IPS-18a (cell line): ENCODE measurements around the gene HSFX4.
"Not testable (repeated sequence)": the region's sequence is repeated elsewhere in the genome, so short reads cannot be mapped to it uniquely, and the experiment has no call there.

Experiments used
- H3K27ac ChIP-seq: one replicate; pipeline ENCODE4 v1.5.1; 2013; ENCODE audit warnings: low read length
- H3K27me3 ChIP-seq: one replicate; pipeline ENCODE4 v1.6.1; 2013; ENCODE audit warnings: mild to moderate bottlenecking, low read length; ENCODE audit not compliant: control insufficient read depth, insufficient read depth
- H3K36me3 ChIP-seq: one replicate; pipeline ENCODE4 v1.6.1; 2013; ENCODE audit warnings: low read depth, low read length; ENCODE audit not compliant: control insufficient read depth
- H3K4me1 ChIP-seq: one replicate; pipeline ENCODE4 v1.6.1; 2013; ENCODE audit warnings: low read depth, low read length; ENCODE audit not compliant: control insufficient read depth
- H3K4me3 ChIP-seq: one replicate; pipeline ENCODE4 v1.5.1; 2013; ENCODE audit warnings: low read length
- H3K9ac ChIP-seq: one replicate; pipeline ENCODE4 v1.6.1; 2013; ENCODE audit warnings: mild to moderate bottlenecking, low read length, moderate library complexity
- H3K9me3 ChIP-seq: one replicate; pipeline ENCODE4 v1.6.1; 2013; ENCODE audit warnings: low read depth, low read length; ENCODE audit not compliant: control insufficient read depth

Gene HSFX4

GRCh38 chrX:149924434-149924833, 4.9 kb upstream of the HSFX4 start:
- H3K4me3 ChIP-seq, H3K27ac ChIP-seq, H3K36me3 ChIP-seq, H3K27me3 ChIP-seq, H3K9ac ChIP-seq, H3K9me3 ChIP-seq, H3K4me1 ChIP-seq: not testable (repeated sequence)

DNA sequence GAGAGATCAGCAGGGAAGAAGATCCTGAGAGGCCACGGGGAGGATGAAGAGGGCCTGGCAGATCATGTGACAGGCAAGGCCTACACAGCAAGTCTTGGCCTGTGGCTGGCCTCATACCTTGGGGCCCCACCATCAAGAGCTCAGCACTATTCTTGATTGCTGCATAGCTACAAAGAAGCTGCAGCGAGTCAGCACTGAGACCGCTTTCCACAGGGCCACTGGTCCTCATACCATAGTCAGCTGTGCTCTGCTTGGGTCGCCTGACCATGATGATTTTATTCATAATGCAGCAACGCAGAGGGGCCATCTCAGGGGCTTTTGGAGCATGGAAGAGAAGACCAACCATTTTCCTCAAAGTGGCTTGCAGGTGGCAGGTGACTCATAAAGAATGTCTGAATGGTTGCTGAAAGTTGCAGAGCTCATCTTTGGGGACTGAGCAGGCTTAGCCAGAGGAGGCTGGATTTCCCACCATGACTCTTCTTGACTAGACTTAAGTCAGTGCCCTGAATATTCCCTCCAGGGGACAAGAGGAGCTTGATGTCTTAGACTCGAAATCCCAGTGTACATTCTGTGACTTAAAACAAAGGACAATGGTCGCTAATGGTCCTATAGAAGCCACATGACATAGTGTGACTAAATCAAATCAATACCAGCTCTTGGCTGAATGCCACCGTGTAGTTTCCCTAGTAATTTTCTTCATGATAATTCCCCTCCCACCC, 2.0 kb upstream of the HSFX4 start:
- not testable (repeated sequence) for H3K4me3 ChIP-seq, H3K27me3 ChIP-seq, H3K36me3 ChIP-seq, H3K27ac ChIP-seq, H3K9ac ChIP-seq, H3K4me1 ChIP-seq, H3K9me3 ChIP-seq

DNA sequence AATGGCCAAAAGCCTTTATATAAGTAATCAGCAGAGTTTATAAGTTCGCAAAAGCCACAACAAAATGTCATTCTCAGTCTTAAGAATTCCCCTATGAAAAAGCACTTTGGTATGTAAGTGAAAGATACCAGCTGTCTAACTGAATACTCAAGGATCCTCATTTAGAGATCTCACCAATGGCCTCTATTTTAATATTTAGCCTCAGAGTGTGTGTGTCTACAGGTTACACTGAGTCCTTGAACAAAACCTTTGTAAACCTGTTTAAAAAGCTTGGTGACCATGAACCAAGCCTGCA, 1.5 kb upstream of the HSFX4 start:
- not testable (repeated sequence) for H3K9ac ChIP-seq, H3K9me3 ChIP-seq, H3K4me1 ChIP-seq, H3K27ac ChIP-seq, H3K36me3 ChIP-seq, H3K4me3 ChIP-seq, H3K27me3 ChIP-seq

DNA sequence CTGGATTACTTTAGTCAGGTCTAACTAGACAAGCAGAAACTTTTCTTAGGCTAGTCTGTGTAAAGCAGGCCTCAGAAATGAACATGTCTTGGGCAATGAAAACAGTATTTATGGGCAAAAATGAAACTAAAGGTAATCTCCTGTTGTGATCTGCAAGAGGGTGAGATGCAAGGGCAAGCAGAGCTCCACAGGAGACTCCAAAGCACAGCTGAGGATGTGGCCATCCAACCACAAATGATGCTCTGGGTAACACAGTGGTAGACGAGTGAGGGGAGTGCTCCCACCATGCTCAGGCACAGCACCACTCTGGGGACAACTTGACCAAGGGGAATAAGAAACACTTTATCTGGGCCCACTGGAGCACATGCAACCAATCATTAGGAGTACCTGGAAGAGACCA, 738 bp upstream of the HSFX4 start:
- H3K36me3 ChIP-seq, H3K9ac ChIP-seq, H3K27me3 ChIP-seq, H3K9me3 ChIP-seq, H3K4me3 ChIP-seq, H3K4me1 ChIP-seq, H3K27ac ChIP-seq: not testable (repeated sequence)

DNA sequence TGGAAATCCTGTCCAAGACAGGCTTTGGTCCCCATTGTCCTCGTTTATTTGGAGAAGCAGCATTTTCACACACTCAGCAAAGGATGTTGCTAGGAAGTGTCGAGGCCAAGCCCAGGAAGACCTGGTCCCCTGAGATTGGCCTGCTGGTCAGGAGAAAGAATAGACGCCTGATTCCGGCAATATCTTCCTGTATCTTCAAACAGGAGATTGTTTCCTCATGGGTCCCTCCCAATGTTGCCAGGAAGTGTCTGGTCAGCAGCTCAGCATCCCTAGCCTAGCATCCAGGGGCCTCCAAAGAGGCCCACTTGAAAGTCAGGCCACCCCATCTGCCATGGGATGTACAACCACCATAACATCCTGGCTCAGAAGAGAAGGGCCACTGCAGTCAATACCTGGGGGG, 2.0 kb downstream of the HSFX4 start:
- not testable (repeated sequence) for H3K9ac ChIP-seq, H3K27me3 ChIP-seq, H3K4me1 ChIP-seq, H3K36me3 ChIP-seq, H3K9me3 ChIP-seq, H3K4me3 ChIP-seq, H3K27ac ChIP-seq

GRCh38 chrX:149932150-149932549, 2.8 kb downstream of the HSFX4 start:
- not testable (repeated sequence) for H3K27ac ChIP-seq, H3K9ac ChIP-seq, H3K9me3 ChIP-seq, H3K27me3 ChIP-seq, H3K4me1 ChIP-seq, H3K4me3 ChIP-seq, H3K36me3 ChIP-seq

DNA sequence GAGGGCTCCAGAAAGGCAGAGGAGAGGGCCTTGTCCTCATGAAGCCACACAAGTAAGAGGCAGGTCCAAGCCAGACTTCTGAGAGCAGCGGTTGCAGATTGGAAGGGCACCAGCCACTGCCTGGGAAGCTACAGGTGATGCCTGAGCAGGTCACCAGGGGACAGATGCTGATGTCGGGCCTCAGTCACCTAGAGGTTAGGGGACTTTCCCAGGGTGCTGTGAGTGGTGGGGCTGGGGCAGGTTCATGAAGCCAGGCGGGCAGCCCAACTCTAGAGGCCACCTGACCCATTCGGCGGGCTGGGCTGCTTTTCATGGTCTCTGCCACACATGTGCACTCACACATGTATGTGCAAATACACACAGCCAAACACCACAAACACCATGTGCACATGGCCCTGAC, 3.6 kb downstream of the HSFX4 start:
- not testable (repeated sequence) for H3K27me3 ChIP-seq, H3K36me3 ChIP-seq, H3K9ac ChIP-seq, H3K9me3 ChIP-seq, H3K4me1 ChIP-seq, H3K4me3 ChIP-seq, H3K27ac ChIP-seq

GRCh38 chrX:149933547-149933946, 4.2 kb downstream of the HSFX4 start:
- H3K9me3 ChIP-seq, H3K36me3 ChIP-seq, H3K9ac ChIP-seq, H3K27ac ChIP-seq, H3K4me1 ChIP-seq, H3K27me3 ChIP-seq, H3K4me3 ChIP-seq: not testable (repeated sequence)

DNA sequence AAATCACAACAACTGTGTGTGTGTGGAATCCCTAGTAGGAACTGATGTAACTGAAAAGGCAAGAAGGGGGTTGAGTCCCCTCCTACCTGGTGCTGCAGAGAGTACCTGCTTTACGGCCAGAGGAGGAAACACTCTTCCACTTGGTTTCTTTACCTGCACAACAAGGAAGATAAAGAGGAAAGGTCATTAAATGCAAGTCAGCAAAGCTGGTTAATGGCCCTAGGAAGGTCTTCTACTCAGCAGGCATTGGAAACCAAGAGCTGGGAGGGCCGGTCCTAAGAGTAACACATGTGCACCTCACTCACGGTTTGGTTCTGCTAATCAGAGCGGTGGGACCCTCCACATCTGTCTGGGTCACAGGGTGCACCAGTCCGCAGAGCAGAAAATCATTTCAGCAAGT, 8.0 kb downstream of the HSFX4 start:
- peak overlapping the region; percentile 80 for H3K4me3 ChIP-seq
- H3K27ac ChIP-seq, H3K36me3 ChIP-seq, H3K4me1 ChIP-seq, H3K9me3 ChIP-seq, H3K27me3 ChIP-seq: not testable (repeated sequence)
- H3K9ac ChIP-seq: peak overlapping the region; percentile 65

DNA sequence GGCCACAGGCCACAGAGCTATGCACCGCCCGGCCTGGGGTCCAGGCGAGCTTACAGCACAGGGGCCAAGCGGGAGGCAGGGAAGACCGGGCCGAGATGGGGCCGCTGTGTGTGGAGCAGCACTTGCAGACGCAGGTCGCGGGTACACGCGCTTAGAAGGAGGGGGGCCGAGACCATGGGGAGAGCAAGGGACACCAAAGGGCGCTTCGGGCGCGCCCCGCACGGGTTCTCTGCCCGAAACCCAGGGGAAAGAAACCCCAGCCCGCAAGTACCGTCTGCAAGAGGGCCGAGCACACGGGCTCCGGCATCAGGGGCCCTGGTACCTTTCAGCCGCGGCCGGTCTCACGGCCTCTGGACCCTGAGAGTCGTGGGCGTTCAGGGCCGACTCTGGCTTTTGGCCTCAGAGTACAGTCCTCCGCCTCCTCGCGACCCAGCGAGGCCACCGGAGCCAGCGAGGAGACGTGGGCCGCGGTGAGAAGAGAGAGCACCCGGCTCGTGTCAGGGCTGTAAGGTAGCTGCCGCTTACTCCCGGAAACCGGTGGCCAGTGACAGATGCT, 8.6 kb downstream of the HSFX4 start:
- Histone ChIP-seq H3K4me1 (no peaks in the 10 kb centered on the region), H3K9ac (peak overlapping the region; percentile 65), H3K27me3 (no peaks in the 10 kb centered on the region), H3K36me3 (no peaks in the 10 kb centered on the region), H3K4me3 (peak overlapping the region; percentile 80), H3K27ac (peak overlapping the region; percentile 31), H3K9me3 (no peaks in the 10 kb centered on the region)

GRCh38 chrX:149938427-149938880, 9.1 kb downstream of the HSFX4 start, which contains the start of gene EOLA2:
TSS of gene EOLA2 (minus strand) at chrX:149938491. CDS start at chrX:149933874, 4,617 bp downstream.
- Histone ChIP-seq H3K27ac (peak within 1 kb of the TSS; percentile 31), H3K36me3 (no peaks in the 10 kb centered on the region), H3K4me1 (no peaks in the 10 kb centered on the region), H3K9me3 (no peaks in the 10 kb centered on the region), H3K27me3 (no peaks in the 10 kb centered on the region), H3K9ac (peak within 1 kb of the TSS; percentile 65), H3K4me3 (peak within 1 kb of the TSS; percentile 80)

GRCh38 chrX:149938881-149939654, 9.7 kb downstream of the HSFX4 start:
- no peaks in the 10 kb centered on the region for H3K36me3 ChIP-seq
- no peaks in the 10 kb centered on the region for H3K27me3 ChIP-seq
- no peak overlapping the region for H3K9ac ChIP-seq
- no peak overlapping the region for H3K27ac ChIP-seq
- H3K4me3 ChIP-seq: no peak overlapping the region
- H3K4me1 ChIP-seq: no peaks in the 10 kb centered on the region
- peaks cover 2% of the 10 kb centered on the region for H3K9me3 ChIP-seq
